ENCODE results near the gene CA9. TPM values are rescaled to one million over a fixed set of nuclear protein-coding genes. Genes with fewer than 3 reads are reported as not detected.
A peak's percentile ranks its signal among the peaks of the same experiment; 100 is the strongest.

The CA9 gene
- total RNA-seq, 2 donors from 2014 or later, result 1.8 to 5.9 TPM

GRCh38 chr9:35695943-35696401, 22.2 kb downstream of the CA9 start:
- intact Hi-C loops (cut with DNase I), result no loop called here
- TF ChIP-seq CTCF (IDR thresholded peaks at IDR 0.05), result no peak
- H3K36me3 ChIP-seq, result peaks cover 29% of the 10 kb centered on the region
- H3K4me3 ChIP-seq, result no peak overlapping the region
- H3K9ac ChIP-seq (ENCODE audit: low read depth in 2 of 2, low read length in 2 of 2), result no peak overlapping the region
- no peak for DNase-seq
- no peak overlapping the region for H3K27ac ChIP-seq
- H3K4me1 ChIP-seq, result no peaks in the 10 kb centered on the region
- H3K9me3 ChIP-seq, result no peaks in the 10 kb centered on the region
- H3K27me3 ChIP-seq, result no peaks in the 10 kb centered on the region

GRCh38 chr9:35696520-35697215, 22.9 kb downstream of the CA9 start:
- Histone ChIP-seq H3K9me3 (no peaks in the 10 kb centered on the region), H3K9ac (ENCODE audit: low read depth in 2 of 2, low read length in 2 of 2) (peak overlapping the region in 1 of 2 donors; percentile 26), H3K36me3 (peaks cover 32% of the 10 kb centered on the region), H3K27me3 (no peaks in the 10 kb centered on the region), H3K27ac (no peak overlapping the region), H3K4me1 (no peaks in the 10 kb centered on the region), H3K4me3 (no peak overlapping the region)
- peak; percentile 95 for TF ChIP-seq CTCF (IDR thresholded peaks at IDR 0.05)
- intact Hi-C loops (cut with DNase I), result no loop called here
- DNase-seq, result peak; percentile 66

DNA sequence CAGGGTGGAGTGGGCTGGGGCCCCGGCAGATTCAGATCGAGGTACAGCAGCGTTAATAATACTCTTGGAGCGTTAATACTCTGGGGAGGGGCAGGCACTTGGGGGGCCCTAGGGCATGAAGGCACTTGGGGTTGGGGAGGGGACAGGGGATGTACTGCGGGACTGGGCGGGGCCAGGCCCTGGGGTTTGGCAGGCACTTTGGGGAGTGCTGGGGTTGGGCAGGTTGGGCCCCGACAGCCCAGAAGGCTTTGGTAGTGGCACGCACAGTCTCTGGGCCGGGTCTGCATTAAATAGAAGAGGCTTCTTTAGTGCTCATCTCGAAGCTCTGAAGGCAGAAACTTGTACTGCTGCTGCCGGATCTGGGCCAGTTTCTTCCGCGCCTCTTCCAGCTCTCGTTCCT, 23.8 kb downstream of the CA9 start:
- no peak for DNase-seq
- Histone ChIP-seq H3K4me3 (no peak overlapping the region), H3K9me3 (no peaks in the 10 kb centered on the region), H3K9ac (ENCODE audit: low read depth in 2 of 2, low read length in 2 of 2) (no peak overlapping the region), H3K27me3 (no peaks in the 10 kb centered on the region), H3K36me3 (peaks cover 35% of the 10 kb centered on the region), H3K27ac (no peak overlapping the region), H3K4me1 (no peaks in the 10 kb centered on the region)
- intact Hi-C loops (cut with DNase I), result no loop called here
- no peak for TF ChIP-seq CTCF (IDR thresholded peaks at IDR 0.05)

DNA sequence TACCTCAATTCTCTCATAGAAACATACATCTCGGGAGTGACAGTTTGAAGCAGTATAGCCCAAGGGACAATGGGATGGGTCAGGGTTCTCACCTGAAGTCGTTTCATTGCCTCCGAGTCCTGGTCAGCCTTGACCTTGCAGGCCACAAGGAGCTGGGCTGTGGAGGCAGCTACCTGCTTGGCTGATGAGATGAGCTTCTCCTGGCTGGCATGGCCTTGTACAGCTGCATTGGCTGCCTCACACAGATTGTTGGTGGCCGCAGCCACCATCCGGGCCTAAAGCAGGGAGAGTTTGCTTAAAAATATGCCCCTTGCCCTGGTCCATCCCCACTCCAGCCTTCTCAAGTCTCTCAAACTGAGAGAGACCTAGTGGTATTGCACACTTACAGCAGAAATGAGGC, 24.5 kb downstream of the CA9 start:
- DNase-seq, result no peak
- no peaks in the 10 kb centered on the region for H3K9me3 ChIP-seq
- no peak for TF ChIP-seq CTCF (IDR thresholded peaks at IDR 0.05)
- peaks cover 38% of the 10 kb centered on the region for H3K36me3 ChIP-seq
- H3K4me3 ChIP-seq, result no peak overlapping the region
- no peak overlapping the region for H3K27ac ChIP-seq
- no peak overlapping the region for H3K9ac ChIP-seq (ENCODE audit: low read depth in 2 of 2, low read length in 2 of 2)
- intact Hi-C loops (cut with DNase I), result no loop called here
- no peaks in the 10 kb centered on the region for H3K4me1 ChIP-seq
- no peaks in the 10 kb centered on the region for H3K27me3 ChIP-seq

DNA sequence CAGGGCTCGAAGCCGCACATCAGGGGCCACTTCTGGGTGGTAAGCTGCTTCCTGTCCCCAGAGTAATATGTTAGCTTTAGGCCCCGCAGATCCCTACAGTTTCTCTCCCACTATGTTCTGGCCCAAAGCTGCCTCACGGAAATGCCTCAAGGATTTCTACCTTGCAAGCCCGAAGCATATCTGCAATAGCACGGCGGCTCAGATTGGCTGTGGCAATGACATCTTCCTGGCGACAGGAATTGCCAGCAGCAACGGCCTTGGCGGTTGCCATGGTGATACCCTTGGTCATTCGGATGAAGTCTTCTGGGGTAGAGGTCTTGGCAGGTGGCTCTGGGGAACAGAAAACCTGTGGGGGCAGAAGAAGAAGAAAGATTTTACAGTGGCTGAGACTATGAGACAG, 26.3 kb downstream of the CA9 start:
- Histone ChIP-seq H3K4me3 (no peak overlapping the region), H3K36me3 (peaks cover 53% of the 10 kb centered on the region), H3K27me3 (no peaks in the 10 kb centered on the region), H3K9me3 (no peaks in the 10 kb centered on the region), H3K9ac (ENCODE audit: low read depth in 2 of 2, low read length in 2 of 2) (no peak overlapping the region), H3K27ac (no peak overlapping the region), H3K4me1 (no peaks in the 10 kb centered on the region)
- no peak for TF ChIP-seq CTCF (IDR thresholded peaks at IDR 0.05)
- DNase-seq, result no peak
- intact Hi-C loops (cut with DNase I), result no loop called here
